Adipose tissue (tissue), 3 donors: ENCODE measurements around the gene BAG2. TPM values are rescaled to one million over a fixed set of nuclear protein-coding genes. Genes with fewer than 3 reads are reported as not detected.

Experiments
- H3K27ac ChIP-seq: one replicate; pipeline ENCODE4 v1.5.1; 2013; ENCODE audit warnings: low read depth, low read length
- WGBS, 3 donors: extraction: QIAGEN DNeasy Blood & Tissue Kit; methylation state at CpG; one replicate each; pipeline ENCODE4 v1.1.7; 2013; 5-methylcytosine and 5-hydroxymethylcytosine counted together
- polyA plus RNA-seq, 3 donors: library from polyadenylated mRNA; stranded (reverse); fragments of 200-250 nt; gene quantifications; one replicate each; pipeline ENCODE4 v1.2.3, GENCODE V29; 2013
- donor health status: healthy with polysubstance abuse.
- donor health status: Bipolar disorder and iron deficiency.
- donor health status: healthy.

Gene BAG2
- polyA plus RNA-seq, 3 donors, result 1.0 to 4.8 (median 2.3) TPM

DNA sequence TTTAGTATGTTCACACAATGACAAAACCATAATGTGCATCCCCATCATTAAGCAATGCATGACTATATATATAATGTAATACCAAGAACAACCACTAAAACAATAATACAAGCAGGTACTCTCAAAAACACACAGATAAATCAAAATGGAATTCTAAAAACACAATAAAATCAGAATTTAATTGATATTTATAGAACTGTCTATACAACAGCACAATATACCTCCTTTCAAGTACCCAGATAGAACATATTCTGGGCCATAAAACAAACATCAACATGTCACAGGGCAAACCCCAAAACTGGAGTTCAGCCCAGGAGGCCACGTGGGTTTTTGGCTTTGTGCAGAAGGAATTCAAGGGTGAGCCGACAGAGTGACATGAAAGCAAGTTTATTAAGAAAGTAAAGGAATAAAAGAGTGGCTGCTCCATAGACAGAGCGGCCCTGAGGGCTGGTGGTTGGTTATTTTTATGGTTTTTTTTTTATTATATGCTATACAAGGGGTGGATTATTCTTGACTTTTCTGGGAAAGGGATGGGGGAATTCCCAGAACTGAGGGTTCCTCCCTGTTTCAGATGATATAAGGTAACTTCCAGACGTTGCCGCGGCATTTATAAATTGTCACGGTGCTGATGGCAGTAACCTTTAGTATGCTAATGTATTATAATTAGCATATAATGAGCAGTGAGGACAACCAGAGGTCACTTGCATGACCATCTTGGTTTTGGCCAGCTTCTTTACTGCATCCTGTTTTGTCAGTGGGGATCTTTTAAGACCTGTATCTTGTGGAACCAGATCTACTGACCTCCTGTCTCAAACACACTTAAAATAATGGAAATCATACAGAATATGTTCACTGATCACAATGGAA is 44.3 kb downstream of the BAG2 start:
- no peak overlapping the region for H3K27ac ChIP-seq

DNA sequence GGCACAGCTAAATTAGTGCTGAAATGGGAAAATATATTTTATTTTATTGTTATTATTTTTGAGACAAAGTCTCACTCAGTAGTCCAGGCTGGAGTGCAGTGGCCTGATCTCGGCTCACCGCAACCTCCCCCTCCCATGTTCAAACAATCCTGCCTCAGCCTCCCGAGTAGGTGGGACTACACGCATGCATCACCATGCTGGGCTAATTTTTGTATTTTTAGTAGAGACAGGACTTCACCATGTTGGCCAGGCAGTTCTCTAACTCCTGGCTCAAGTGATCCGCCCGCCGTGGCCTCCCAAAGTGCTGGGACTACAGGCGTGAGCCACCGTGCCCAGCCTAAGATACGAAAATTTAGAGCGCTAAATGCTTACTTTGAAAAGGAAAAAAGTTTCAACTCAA is 45.1 kb downstream of the BAG2 start:
- no peak overlapping the region for H3K27ac ChIP-seq
- 96 to 99% (median 97%) methylated on average over 11 of the region's 11 CpGs for WGBS, 3 donors

More for the DNA sequence above, 44.3 kb downstream of the BAG2 start:
- WGBS, 3 donors, result 76 to 83% (median 79%) methylated on average over 7 of the region's 7 CpGs

DNA sequence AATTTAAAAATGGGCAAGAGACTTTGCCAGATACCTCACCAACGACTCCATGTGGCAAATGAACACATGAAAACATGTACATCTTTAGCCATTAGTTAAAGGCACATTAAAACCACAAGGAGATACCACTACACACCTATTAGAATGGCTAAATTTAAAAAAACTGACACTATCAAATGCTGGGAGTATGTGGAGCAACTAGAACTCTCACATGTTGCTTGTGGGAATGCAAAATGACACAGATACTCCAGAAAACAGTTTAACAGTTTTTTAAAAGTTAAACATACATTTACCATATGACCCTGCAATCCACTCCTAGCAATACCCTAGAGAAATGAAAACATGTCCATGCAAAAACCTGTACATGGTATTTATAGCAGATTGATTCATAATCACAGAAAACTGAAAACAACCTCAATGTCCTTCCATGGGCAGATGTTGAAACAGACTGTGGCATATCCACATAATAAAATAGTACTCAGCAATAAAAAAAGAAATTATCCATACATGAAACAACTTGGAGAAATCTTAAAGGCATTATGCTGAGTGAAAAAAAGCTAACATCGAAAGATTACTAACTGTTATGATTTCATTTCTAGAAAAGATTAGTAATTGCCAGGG is 48.1 kb downstream of the BAG2 start:
- WGBS, 3 donors, result 90 to 94% (median 93%) methylated on average over 2 of the region's 2 CpGs
- no peak overlapping the region for H3K27ac ChIP-seq

DNA sequence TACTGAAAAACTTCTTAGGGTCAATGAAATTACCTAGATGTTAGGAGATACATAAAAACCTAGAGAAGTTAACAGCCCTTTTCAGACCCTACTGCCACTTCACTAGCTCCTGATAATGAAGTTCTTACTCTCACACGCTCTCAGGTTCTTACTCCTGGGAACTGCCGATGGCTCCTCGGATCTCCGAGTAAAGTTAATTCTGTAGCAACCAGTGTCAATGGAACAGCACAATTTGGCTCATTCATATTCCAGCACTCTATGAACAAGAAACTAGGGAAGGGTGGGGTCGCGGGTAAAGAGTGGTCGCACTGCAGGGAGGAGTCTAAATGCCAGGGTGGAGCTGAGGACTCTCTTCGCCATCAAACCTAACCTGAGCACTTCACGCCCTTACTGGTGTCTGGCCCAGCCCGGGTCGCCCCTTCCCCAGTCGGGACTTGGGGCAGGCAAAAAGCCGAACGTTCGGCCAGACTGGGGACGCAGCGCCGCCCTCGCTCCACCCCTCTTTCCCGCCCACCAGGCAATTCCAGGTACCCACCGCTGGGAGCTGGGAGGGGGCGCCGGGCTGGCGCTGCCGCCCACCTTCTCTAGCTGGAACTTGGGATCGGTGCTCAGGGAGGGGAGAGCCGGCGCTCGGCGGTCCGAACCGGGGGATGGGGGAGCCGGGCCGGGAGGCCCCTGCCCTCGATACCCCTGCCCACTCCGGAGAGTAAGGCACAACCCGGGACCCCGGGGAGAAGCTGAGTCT is 49.2 kb downstream of the BAG2 start:
- 0 to 1% (median 0%) methylated on average over 34 to 38 of the region's 38 CpGs for WGBS, 3 donors
- no peak overlapping the region for H3K27ac ChIP-seq

DNA sequence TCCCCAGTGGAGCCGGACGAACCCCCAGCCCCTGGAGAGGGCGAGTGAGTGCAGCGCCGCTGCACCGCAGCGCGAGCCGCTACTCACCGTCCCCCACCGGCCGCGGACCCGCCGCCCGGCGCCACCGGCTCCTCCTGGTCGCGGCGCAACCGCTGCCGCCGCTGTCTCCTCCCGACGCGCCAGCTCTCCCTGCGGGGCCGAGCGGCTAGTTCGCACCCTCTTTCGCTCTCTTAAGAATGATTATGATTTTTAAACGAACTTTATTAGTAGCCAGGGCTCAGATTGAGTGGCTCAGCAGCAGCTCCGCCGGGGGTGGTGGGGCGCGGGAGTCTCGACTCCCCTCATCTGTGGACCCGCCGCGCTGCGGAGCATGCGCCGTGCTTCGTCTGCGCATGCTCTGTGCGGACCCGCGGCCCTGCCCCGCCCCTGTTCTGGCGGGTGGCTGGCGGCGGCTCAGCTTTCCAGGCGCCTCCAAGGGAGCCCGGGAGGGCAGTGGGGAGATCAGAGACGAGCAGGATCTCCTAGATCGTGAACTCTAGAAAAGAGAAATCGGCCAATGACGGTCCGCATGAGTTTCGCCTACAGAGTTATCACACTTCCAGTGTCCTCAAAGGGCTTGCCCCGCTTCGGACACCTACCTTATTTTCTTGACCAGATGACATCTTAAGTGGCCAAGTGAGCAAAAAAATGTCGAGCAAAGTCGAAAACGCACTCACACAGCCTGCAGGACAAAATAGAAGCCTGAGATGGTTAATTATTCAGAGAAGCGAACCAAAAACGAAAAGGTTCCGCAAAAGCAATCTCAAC is 50.0 kb downstream of the BAG2 start, which contains the start of gene RAB23:
RAB23 (minus strand) TSS at position 372 of the 807 bp plus-strand sequence. CDS start 11,927 bp downstream, outside the sequence.
- 0% methylated on average over 69 of the region's 69 CpGs for WGBS, 3 donors

DNA sequence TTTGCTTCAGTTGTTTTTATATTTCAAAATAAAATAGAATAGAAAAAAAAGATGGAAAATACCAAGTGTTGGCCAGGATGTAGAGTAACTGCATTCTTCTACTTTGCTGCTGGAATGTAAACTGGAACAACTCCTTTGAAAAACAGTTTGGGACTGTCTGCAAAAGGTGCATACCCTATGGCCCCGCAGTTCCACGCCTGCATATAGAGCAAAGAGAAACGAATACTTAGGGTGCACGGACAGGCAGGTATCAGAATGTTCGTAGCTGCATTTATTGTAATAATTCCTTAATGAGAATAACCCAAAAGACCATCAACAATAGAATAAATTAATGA is 50.6 kb downstream of the BAG2 start:
- no peak overlapping the region for H3K27ac ChIP-seq
- WGBS, 3 donors, result 13 to 27% (median 23%) methylated on average over 5 of the region's 5 CpGs

More for the DNA sequence above, 50.0 kb downstream of the BAG2 start, which contains the start of gene RAB23:
- no peak within 1 kb of the TSS for H3K27ac ChIP-seq

DNA sequence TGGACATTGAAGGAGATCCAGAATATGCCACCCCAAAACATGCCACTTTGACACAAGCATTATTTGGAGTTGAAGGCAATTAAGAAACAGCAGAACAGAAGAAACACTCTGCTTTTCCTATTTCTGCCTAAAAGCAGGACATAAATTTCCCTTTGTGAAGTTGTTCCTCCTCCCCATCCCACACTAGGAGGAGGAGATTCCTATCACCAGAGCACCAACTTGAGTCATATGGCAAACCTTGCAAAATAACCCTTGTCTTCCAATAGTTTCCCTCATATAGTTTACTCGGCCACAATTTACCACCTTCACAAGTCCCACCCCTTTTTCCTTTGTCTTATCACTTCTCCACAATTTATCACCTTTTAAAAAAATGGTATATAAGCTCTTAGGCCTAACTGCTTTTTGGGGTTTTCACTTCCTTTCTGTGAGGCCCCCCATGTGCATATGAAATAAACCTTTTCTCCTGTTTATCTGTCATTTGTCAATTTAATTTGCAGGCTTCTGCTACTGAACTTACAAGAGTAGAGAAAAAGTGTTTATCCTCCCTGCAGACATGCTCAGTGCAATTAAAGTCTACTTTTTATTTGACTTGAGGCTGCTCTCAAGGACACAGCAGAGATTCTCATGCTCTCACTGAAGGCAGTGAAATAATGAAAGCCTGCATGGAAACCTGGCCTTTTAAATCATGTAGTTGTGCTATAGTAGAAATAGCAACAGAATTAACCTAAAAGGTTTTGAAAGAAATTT is 52.8 kb downstream of the BAG2 start:
- H3K27ac ChIP-seq, result no peak overlapping the region
- WGBS, 3 donors, result 38 to 60% (median 43%) methylated on average over 1 of the region's 1 CpG

DNA sequence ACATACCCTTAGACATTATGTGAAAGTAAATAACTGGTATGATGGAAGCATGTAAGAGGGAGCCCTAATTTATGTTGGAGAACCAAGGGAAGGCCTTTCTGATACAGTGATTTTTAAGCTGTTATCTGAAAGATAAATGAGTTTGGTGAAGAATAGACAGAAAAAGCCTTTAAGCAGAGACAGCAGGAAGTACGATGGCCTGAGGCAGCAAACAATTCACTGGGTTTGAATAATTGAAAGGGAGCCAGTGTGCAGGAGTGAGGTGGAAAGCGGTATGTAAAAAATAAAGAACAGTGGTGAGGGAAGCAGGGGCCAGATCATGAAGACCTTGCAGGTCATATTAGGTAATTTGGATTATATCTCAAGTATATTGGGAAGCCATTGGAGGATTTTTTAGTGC is 54.1 kb downstream of the BAG2 start:
- H3K27ac ChIP-seq, result no peak overlapping the region
- WGBS, 3 donors, result 58 to 84% (median 81%) methylated on average over 2 of the region's 2 CpGs

Other genes starting within 250 kb of the BAG2 start
- gene BEND6, start 217.2 kb upstream of the BAG2 start, polyA plus RNA-seq, result 1 to 10 TPM in 1 of 3 donors, under 1 TPM in 2; 0.09 to 3.8 (median 0.27) TPM
- 1 to 10 TPM; 1.2 to 4.0 (median 3.1) TPM for gene KIAA1586, start 125.6 kb upstream of the BAG2 start, polyA plus RNA-seq
- gene ZNF451, start 82.1 kb upstream of the BAG2 start, polyA plus RNA-seq, result 1 to 10 TPM; 6.5 to 9.9 (median 9.3) TPM
- gene RAB23, start 50.0 kb downstream of the BAG2 start, polyA plus RNA-seq, result 10 to 100 TPM in 1 of 3 donors, 1 to 10 TPM in 2; 1.0 to 16.0 (median 3.2) TPM
- gene PRIM2, start 145.3 kb downstream of the BAG2 start, polyA plus RNA-seq, result 1 to 10 TPM; 2.4 to 4.0 (median 2.9) TPM